Rectal smooth muscle tissue (tissue), 1 donor: Measurements from ENCODE around the gene NXNL2.

ENCODE experiments used
- H3K27ac ChIP-seq: one replicate; pipeline ENCODE4 v1.7.0; 2013; ENCODE audit warnings: low read depth, low read length, inconsistent platforms
- H3K27me3 ChIP-seq: one replicate; pipeline ENCODE4 v1.7.0; 2013; ENCODE audit warnings: low read length; ENCODE audit not compliant: control insufficient read depth, insufficient read depth
- H3K36me3 ChIP-seq: one replicate; pipeline ENCODE4 v1.7.0; 2013; ENCODE audit warnings: low read length; ENCODE audit not compliant: control insufficient read depth, insufficient read depth
- H3K4me1 ChIP-seq: one replicate; pipeline ENCODE4 v1.7.0; 2013; ENCODE audit warnings: low read length; ENCODE audit not compliant: control insufficient read depth, insufficient read depth
- H3K4me3 ChIP-seq: one replicate; pipeline ENCODE4 v1.7.0; 2013; ENCODE audit warnings: low read length
- H3K9ac ChIP-seq: one replicate; pipeline ENCODE4 v1.7.0; 2013; ENCODE audit warnings: low read length

NXNL2 gene

DNA sequence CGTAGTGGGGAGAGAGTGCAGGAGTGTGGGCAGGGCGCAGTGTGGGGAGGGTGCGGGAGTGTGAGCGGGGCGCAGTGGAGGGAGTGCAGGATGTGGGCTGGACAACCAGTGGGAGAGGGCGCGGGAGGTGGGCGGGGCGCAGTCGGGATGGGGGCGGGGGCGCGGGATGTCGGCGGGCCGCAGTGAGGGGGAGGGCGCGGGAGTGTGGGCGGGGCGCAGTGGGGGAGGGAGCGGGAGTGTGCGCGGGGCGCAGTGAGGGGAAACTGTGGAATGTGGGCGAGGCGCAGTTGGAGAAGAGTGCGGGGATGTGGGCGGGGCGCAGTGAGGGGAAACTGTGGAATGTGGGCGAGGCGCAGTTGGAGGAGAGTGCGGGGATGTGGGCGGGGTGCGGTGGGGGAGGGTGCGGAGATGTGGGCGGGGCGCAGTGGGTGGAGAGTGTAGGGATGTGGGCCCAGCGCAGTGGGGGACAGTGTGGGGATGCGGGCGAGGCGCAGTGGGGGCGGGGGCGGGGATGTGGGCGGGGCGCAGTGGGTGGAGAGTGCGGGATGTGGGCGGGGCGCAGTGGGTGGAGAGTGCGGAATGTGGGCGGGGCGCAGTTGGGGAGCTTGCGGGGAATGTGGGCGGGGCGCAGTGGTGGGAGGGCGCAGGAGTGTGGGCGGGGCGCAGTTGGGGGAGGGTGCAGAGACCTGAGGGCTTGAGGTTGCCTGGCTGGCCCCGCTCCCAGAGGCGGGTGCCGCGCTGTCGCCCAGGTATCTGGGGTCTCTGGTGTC, at the start of gene NXNL2:
TSS of gene NXNL2 (plus strand) at position 723 of the 770 bp plus-strand sequence. CDS start 257 bp downstream, outside the sequence.
- Histone ChIP-seq H3K36me3 (no peaks in the 10 kb centered on the region), H3K9ac (no peak within 1 kb of the TSS), H3K4me1 (peaks cover 6% of the 10 kb centered on the region), H3K4me3 (peak within 1 kb of the TSS; percentile 66), H3K27me3 (no peaks in the 10 kb centered on the region), H3K27ac (no peak within 1 kb of the TSS)

DNA sequence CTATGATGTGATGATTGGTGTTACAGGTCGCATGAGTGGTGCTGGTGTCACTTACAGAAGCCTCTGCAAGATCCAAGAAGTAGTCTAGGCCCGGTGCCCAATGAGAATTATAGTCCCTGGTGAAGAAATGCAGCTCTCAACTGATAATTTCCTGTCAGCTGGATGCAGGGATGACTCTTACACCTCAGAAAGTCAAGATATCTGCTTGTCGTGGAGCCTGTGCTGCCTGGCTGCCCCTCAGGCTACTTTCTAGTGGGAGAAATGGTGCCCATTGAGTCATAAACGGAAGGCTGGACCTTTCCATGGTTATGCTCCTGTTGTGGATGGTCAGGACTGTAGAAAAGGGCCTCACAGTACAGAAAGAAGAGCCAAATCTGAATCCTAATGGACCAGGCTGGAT, 46.8 kb upstream of the NXNL2 start:
- Histone ChIP-seq H3K9ac (no peak overlapping the region), H3K27me3 (no peaks in the 10 kb centered on the region), H3K36me3 (no peaks in the 10 kb centered on the region), H3K4me1 (no peaks in the 10 kb centered on the region), H3K4me3 (no peak overlapping the region), H3K27ac (no peak overlapping the region)

DNA sequence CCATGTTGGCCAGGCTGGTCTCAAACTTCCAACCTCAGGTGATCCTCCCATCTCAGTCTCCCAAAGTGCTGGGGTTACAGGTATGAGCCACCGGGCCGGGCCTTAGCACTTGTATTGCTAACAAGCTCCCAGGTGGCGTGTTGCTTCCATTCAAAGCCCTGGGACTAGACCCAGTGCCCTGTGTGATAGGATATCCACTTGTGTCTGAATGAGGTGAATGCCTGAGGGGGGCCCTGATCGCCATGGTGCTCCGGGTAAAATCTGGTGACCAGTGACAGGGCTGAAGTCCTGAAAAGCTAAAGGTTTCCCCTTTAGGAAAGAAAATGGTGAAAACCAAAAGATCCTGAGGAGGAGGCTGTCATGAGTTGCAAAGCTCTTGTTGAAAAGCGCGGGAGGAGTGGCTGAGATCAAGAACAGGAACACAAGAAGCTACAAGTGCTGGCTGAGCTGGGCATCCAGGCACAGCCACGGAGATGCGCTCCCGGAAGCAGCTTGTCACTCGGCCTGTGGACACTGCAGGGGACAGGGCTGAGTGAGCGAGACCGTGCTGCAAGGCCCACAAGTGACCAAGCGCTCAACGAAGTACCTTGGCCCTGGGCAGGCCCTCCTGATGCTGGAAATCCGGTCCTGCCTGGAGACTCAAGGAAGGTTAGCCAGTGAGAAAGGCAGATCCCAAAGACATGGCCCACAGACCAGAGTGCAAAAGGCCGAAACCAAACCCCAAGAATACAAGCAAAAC, 39.8 kb upstream of the NXNL2 start:
- Histone ChIP-seq H3K9ac (no peak overlapping the region), H3K4me3 (no peak overlapping the region), H3K27ac (no peak overlapping the region), H3K36me3 (no peaks in the 10 kb centered on the region), H3K27me3 (no peaks in the 10 kb centered on the region), H3K4me1 (no peaks in the 10 kb centered on the region)

DNA sequence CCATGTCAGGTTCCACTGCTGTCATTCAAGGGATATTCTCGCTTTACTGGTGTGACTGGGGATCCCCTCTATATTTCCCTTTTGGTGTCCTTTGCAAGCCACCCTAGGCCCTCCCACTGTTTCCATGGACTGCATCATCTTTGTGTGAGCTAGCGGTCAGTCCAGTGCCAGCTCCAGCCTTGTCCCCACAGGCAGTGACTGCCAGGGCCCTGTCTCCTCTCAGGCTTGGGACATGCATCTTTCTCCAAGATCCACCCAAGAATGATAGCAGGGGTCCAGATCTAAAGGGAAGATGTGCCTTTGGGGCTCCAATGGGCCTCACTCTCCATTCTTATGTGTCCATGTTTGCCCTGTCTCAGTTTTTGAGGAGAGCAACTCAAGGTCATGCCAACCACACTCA, 37.8 kb upstream of the NXNL2 start:
- Histone ChIP-seq H3K4me3 (no peak overlapping the region), H3K9ac (no peak overlapping the region), H3K27ac (no peak overlapping the region), H3K36me3 (no peaks in the 10 kb centered on the region), H3K27me3 (no peaks in the 10 kb centered on the region), H3K4me1 (no peaks in the 10 kb centered on the region)

DNA sequence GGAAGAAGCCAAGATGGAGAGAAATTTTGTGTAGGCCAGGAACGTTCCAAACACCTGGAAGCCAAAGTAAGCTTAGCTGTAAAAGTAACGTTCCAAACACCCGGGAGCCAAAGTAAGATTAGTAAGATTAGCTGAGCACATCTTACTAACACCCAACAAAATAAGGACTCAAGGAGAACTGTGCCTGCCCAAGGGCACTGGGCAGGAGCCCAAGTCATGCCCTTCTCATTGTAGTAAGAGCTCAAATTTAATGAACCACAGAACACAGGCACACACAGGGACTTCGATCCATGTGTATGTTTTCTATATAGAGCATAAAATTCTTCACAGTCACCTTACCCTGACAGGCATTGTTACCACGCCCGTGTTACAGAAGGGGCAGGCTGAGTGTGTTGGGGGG, 36.1 kb upstream of the NXNL2 start:
- Histone ChIP-seq H3K4me1 (no peaks in the 10 kb centered on the region), H3K27me3 (no peaks in the 10 kb centered on the region), H3K36me3 (no peaks in the 10 kb centered on the region), H3K27ac (no peak overlapping the region), H3K4me3 (no peak overlapping the region), H3K9ac (no peak overlapping the region)

DNA sequence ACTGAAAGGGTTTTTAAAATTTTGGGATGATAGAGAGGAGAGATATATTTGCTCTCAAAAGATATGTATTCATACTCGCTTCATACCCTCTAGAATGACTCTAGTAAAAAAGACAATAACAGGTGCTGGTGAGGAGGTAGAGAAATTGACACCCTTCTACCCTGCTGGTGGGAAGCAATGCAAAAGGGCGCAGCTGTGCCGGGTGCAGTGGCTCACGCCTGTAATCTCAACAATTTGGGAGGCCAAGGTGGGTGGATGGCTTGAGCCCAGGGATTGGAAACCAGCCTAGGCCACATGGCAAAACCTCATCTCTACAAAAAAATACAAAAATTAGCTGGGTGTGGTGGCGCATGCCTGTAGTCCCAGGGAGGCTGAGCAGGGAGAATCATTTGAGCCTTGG, 33.9 kb upstream of the NXNL2 start:
- Histone ChIP-seq H3K36me3 (no peaks in the 10 kb centered on the region), H3K4me1 (no peaks in the 10 kb centered on the region), H3K27me3 (no peaks in the 10 kb centered on the region), H3K9ac (no peak overlapping the region), H3K27ac (no peak overlapping the region), H3K4me3 (no peak overlapping the region)

DNA sequence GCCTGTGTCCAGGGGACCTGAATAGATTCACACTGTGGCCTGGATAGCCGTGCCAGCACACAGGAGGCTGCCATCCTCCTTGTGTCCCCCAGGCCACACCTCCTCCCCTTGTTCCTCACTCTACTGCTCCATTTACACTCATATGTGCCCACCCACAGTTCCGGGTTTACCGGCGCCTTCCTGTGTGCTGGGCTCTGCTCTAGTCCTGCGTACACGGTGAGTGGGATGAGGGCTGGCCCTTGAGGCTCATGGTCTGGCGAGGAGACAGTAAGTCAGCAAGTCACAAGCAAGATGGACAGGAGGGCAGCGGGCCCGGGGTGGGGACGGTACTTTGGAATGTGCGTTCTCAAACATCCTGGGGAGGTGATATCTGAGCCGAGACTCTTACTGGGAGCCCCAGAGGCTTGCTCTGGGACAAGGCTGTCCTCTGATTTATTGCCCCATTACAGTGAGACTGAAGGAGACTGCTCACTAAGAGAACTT, 32.4 kb upstream of the NXNL2 start:
- Histone ChIP-seq H3K27me3 (no peaks in the 10 kb centered on the region), H3K9ac (no peak overlapping the region), H3K4me1 (no peaks in the 10 kb centered on the region), H3K36me3 (no peaks in the 10 kb centered on the region), H3K4me3 (no peak overlapping the region), H3K27ac (no peak overlapping the region)

DNA sequence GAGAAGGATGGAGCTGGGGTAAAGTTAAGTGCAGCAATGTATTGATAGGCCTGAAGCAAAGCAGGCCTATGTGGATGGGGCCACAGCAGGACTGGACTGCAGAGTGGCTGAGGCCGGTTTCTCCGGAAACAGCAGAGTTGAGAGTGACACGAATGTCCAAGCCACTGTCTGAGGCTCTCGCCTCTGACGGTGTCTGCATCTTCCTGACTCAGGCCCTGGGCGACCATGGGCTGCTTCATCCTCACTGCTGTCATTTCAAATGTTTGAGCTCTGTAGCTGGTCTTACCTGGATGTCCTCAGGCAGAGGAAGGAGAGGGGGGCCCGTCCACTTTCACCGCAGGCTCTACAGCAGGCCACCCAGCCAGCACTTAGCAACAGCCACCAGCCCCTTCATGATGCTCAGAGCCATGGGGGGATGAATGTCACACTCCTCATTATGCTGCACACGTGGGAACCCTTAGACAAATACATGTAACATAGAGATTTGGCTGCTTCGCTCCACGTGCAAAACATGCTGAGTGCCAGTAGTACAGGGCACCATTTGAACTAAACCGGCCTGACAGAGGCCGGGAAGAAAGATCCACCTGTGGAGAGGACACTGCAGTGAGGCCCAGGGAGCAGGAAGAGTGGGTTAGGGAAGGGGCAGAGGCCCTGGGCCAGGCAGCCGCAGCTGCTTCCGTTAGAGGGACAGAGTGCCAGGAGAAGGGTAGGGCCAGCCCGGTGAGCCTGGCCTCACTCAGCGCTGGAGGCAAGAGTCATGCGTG, 31.7 kb upstream of the NXNL2 start:
- H3K4me1 ChIP-seq = no peaks in the 10 kb centered on the region
- H3K9ac ChIP-seq = no peak overlapping the region
- H3K27me3 ChIP-seq = no peaks in the 10 kb centered on the region
- H3K36me3 ChIP-seq = no peaks in the 10 kb centered on the region
- H3K27ac ChIP-seq = no peak overlapping the region
- no peak overlapping the region for H3K4me3 ChIP-seq

DNA sequence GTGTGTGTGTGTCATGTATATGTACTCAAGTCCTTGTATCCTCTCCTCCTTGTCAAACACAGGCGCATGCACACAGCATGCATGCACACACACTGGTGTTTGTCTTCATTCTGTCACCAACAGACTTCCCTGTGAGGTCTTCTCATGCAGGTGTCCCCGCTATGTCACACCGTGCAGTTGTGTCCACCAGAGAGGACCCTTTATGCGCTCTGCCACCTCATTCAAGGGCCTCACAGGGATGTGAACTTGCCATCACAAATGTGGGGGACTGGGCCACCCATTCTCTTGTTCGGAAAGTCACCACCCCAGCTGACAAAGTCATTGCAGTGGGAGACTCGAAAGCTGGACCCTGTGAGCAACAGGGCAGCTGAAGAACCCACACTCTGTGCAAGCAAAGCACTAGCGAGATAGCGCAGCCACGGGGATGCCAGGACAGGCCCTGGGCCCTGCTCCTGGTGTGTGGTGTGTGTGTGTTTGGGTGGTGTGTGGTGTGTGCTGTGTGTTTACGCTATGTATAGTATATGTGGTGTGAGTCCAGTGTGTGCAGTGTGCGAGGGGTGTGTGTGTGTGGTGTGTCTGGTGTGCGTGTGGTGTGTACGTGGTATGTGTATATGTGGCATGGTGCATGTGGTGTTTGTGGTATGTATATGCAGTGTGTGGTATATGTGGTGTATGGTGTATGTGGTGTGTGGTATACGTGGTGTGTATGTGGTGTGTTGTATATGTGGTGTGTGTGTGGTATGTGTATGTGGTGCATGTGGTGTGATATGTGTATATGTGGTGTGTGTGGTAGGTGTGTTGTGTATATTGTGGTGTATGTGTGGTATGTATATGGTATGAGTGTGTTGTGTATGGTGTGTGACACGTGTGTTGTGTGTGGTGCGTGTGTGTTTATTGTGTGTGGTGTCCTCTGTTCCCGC, 30.9 kb upstream of the NXNL2 start:
- Histone ChIP-seq H3K27ac (no peak overlapping the region), H3K36me3 (no peaks in the 10 kb centered on the region), H3K9ac (no peak overlapping the region), H3K4me3 (no peak overlapping the region), H3K27me3 (no peaks in the 10 kb centered on the region), H3K4me1 (no peaks in the 10 kb centered on the region)

DNA sequence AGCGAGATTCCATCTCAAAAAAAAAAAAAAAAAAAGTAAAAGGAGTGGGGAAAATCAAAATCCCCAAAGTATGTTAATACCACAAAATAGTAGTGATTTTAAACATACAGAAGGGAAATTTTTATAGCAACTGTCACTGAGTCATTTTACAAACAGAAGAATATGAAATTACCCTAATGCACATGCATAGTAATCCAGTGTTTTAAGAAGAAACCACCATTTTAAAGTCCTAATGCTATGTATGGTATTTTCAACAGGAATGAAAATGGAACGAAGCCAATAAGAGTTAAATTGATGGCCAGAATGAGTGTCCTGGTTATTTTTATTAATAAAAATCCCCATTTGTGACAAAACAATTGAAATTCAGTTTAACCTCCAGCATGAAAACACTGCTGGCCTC, 26.7 kb upstream of the NXNL2 start:
- Histone ChIP-seq H3K4me3 (no peak overlapping the region), H3K27ac (no peak overlapping the region), H3K9ac (no peak overlapping the region), H3K27me3 (no peaks in the 10 kb centered on the region), H3K4me1 (no peaks in the 10 kb centered on the region), H3K36me3 (no peaks in the 10 kb centered on the region)

DNA sequence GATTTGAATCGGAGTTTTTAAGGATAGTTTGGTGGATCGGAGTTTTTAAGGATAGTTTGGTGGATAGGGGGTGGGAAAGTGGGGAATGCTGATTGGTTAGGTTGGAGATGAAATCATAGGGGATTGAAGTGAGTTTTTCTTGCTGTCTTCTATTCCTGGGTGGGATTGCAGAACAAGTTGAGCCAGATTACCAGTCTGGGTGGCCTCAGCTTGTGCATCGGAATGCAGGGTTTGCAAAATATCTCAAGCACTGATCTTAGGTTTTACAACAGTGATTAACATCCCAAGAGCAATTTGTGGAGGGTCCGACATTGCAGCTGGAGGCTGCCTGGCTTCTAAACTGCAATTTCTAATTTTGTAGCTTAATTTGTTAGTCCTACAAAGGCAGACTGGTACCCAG, 23.1 kb upstream of the NXNL2 start:
- no peak overlapping the region for H3K9ac ChIP-seq
- no peaks in the 10 kb centered on the region for H3K36me3 ChIP-seq
- H3K27ac ChIP-seq = no peak overlapping the region
- H3K4me1 ChIP-seq = no peaks in the 10 kb centered on the region
- no peaks in the 10 kb centered on the region for H3K27me3 ChIP-seq
- no peak overlapping the region for H3K4me3 ChIP-seq
